H1 (cell line): ENCODE measurements around the gene WEE2. TPM values are rescaled to one million over a fixed set of nuclear protein-coding genes. Genes with fewer than 3 reads are reported as not detected.

Experiments used
- CTCF ChIA-PET: fragments of 300-600 bp; sonication (Branson Sonifier 250); formaldehyde crosslinking; loops from one replicate; lab custom pipeline; 2021; ENCODE audit not compliant: partially characterized antibody; lab: Charles Lee
- POLR2A ChIA-PET: fragments of 300-600 bp; sonication (Branson Sonifier 250); formaldehyde crosslinking; loops from one replicate; lab custom pipeline; 2021; ENCODE audit warnings: inconsistent platforms; ENCODE audit not compliant: partially characterized antibody; lab: Charles Lee
- DNase-seq, 2 experiments: peaks; one replicate each; pipeline versions ENCODE4 v3.0.0 to v3.0.0-alpha.2; 2010 to 2022; ENCODE audit warnings: low spot score in 2 of 2, low read depth in 1 of 2, mixed read lengths in 1 of 2
- FAIRE-seq: peaks from 2 replicates; lab custom pipeline; 2011; peaks lifted over from hg19 to GRCh38; lab: Jason Lieb, UNC
- H2AFZ ChIP-seq: 2 replicates; pipeline ENCODE4 v1.8.1; 2012; ENCODE audit warnings: low read length, inconsistent platforms
- H2AK5ac ChIP-seq: 2 replicates; pipeline ENCODE4 v1.6.1; 2013; ENCODE audit warnings: low read depth, low read length
- H2BK120ac ChIP-seq: replicated peaks from 2 replicates; pipeline ENCODE3; 2013; ENCODE audit warnings: low read depth, low read length, inconsistent platforms
- H2BK12ac ChIP-seq: 2 replicates; pipeline ENCODE4 v1.6.1; 2013; ENCODE audit warnings: low read depth, low read length
- H2BK15ac ChIP-seq: 2 replicates; pipeline ENCODE4 v1.6.1; 2013; ENCODE audit warnings: low read length
- H2BK20ac ChIP-seq: 2 replicates; pipeline ENCODE4 v1.6.1; 2013; ENCODE audit warnings: low read length
- H2BK5ac ChIP-seq: 2 replicates; pipeline ENCODE4 v1.6.1; 2013; ENCODE audit warnings: low read depth, low read length
- H3K14ac ChIP-seq: 2 replicates; pipeline ENCODE4 v1.6.1; 2013; ENCODE audit warnings: inconsistent platforms; ENCODE audit not compliant: insufficient read length
- H3K18ac ChIP-seq: 2 replicates; pipeline ENCODE4 v1.6.1; 2013; ENCODE audit warnings: low read length; ENCODE audit errors: extremely low read depth
- H3K23ac ChIP-seq: 2 replicates; pipeline ENCODE4 v1.6.1; 2013; ENCODE audit warnings: inconsistent platforms; ENCODE audit not compliant: insufficient read length
- H3K23me2 ChIP-seq: 2 replicates; pipeline ENCODE4 v1.6.1; 2013; ENCODE audit warnings: low read depth, low read length
- H3K27ac ChIP-seq: 2 replicates; pipeline ENCODE4 v1.6.1; 2011; ENCODE audit warnings: low read depth, low read length, inconsistent platforms
- H3K27me3 ChIP-seq, 4 experiments: replicated peaks in 1 of 4; 1 replicate in 1 of 4; 2 replicates in 3 of 4; pipeline versions ENCODE4 v1.6.1 to v1.8.1; 2011 to 2013; ENCODE audit warnings: low read length in 3 of 4, mild to moderate bottlenecking in 3 of 4, inconsistent platforms in 2 of 4, mixed read lengths in 2 of 4, moderate library complexity in 1 of 4; ENCODE audit not compliant: control insufficient read depth in 3 of 4, insufficient read depth in 3 of 4; ENCODE audit errors: extremely low read depth in 1 of 4
- H3K36me3 ChIP-seq, 4 experiments: 2 replicates each; pipeline versions ENCODE4 v1.6.1 to v1.8.1; 2011 to 2013; ENCODE audit warnings: mild to moderate bottlenecking in 4 of 4, low read length in 3 of 4, moderate library complexity in 2 of 4, control low read depth in 1 of 4, inconsistent platforms in 1 of 4; ENCODE audit not compliant: insufficient read depth in 4 of 4, control insufficient read depth in 2 of 4
- H3K4ac ChIP-seq: replicated peaks from 2 replicates; pipeline ENCODE3; 2013; ENCODE audit warnings: low read length, low read depth, mixed read lengths, inconsistent platforms; ENCODE audit not compliant: insufficient read length
- H3K4me1 ChIP-seq, 4 experiments: replicated peaks in 1 of 4; 1 replicate in 1 of 4; 2 replicates in 3 of 4; pipeline versions ENCODE4 v1.6.1 to v1.8.1; 2011 to 2013; ENCODE audit warnings: low read length in 3 of 4, inconsistent platforms in 2 of 4, mixed read lengths in 1 of 4; ENCODE audit not compliant: insufficient read depth in 4 of 4, control insufficient read depth in 3 of 4
- H3K4me2 ChIP-seq, 2 experiments: 2 replicates each; pipeline versions ENCODE4 v1.6.1 to v1.8.1; 2011 to 2013; ENCODE audit warnings: low read depth in 2 of 2, low read length in 2 of 2, control low read depth in 1 of 2, inconsistent platforms in 1 of 2, mild to moderate bottlenecking in 1 of 2; ENCODE audit not compliant: insufficient read depth in 1 of 2
- H3K4me3 ChIP-seq, 4 experiments: fragments of 200-600, 300-600 bp in 1 of 4; sonication (generic), shearing (Covaris generic), sonication (Bioruptor Twin) in 1 of 4; 2 replicates each; pipeline versions ENCODE4 v1.5.1 to v1.8.1; 2011 to 2016; ENCODE audit warnings: low read length in 4 of 4, low read depth in 3 of 4, control low read depth in 2 of 4, inconsistent platforms in 2 of 4, mild to moderate bottlenecking in 2 of 4, mixed read lengths in 1 of 4, moderate library complexity in 1 of 4; ENCODE audit not compliant: insufficient read depth in 2 of 4; ENCODE audit errors: extremely low read depth in 1 of 4
- H3K56ac ChIP-seq: replicated peaks from 2 replicates; pipeline ENCODE3; 2013; ENCODE audit warnings: low read depth, mild to moderate bottlenecking, mixed read lengths, low read length, inconsistent platforms; ENCODE audit not compliant: insufficient read length
- H3K79me1 ChIP-seq: 2 replicates; pipeline ENCODE4 v1.6.1; 2013; ENCODE audit warnings: low read depth, low read length, control low read depth
- H3K79me2 ChIP-seq, 2 experiments: 2 replicates each; pipeline versions ENCODE4 v1.6.1 to v1.8.1; 2012 to 2013; ENCODE audit warnings: low read length in 2 of 2, mild to moderate bottlenecking in 2 of 2, inconsistent platforms in 1 of 2; ENCODE audit not compliant: insufficient read depth in 2 of 2, control insufficient read depth in 1 of 2
- H3K9ac ChIP-seq, 4 experiments: replicated peaks in 1 of 4; 1 replicate in 1 of 4; 2 replicates in 3 of 4; pipeline versions ENCODE4 v1.6.1 to v1.8.1; 2011 to 2013; ENCODE audit warnings: low read depth in 3 of 4, low read length in 3 of 4, control low read depth in 2 of 4, mild to moderate bottlenecking in 2 of 4, moderate library complexity in 2 of 4, inconsistent platforms in 1 of 4; ENCODE audit errors: extremely low read depth in 1 of 4
- H3K9me3 ChIP-seq, 2 experiments: 2 replicates each; pipeline versions ENCODE4 v1.6.1 to v1.8.1; 2012 to 2013; ENCODE audit warnings: mild to moderate bottlenecking in 2 of 2, moderate library complexity in 2 of 2, control low read depth in 1 of 2, inconsistent platforms in 1 of 2, low read depth in 1 of 2, low read length in 1 of 2, mixed read lengths in 1 of 2; ENCODE audit not compliant: insufficient read depth in 2 of 2
- H4K20me1 ChIP-seq, 2 experiments: replicated peaks in 1 of 2; 2 replicates each; pipeline versions ENCODE3 to v1.8.1; 2011 to 2013; ENCODE audit warnings: inconsistent platforms in 2 of 2, low read length in 2 of 2, mild to moderate bottlenecking in 1 of 2; ENCODE audit not compliant: insufficient read depth in 2 of 2, control insufficient read depth in 1 of 2
- H4K5ac ChIP-seq: 2 replicates; pipeline ENCODE4 v1.6.1; 2013; ENCODE audit warnings: low read length, low read depth, mixed read lengths, inconsistent platforms; ENCODE audit not compliant: insufficient read length
- H4K8ac ChIP-seq: 2 replicates; pipeline ENCODE4 v1.8.0; 2013; ENCODE audit warnings: mild to moderate bottlenecking, moderate library complexity, low read length, inconsistent platforms; ENCODE audit not compliant: insufficient read depth; ENCODE audit errors: extremely low read depth
- H4K91ac ChIP-seq: replicated peaks from 2 replicates; pipeline ENCODE3; 2013; ENCODE audit warnings: low read length, mixed read lengths, inconsistent platforms; ENCODE audit not compliant: insufficient read length
- BACH1 ChIP-seq: IDR thresholded peaks from 2 replicates; pipeline ENCODE4 v1.6.1; 2012; ENCODE audit warnings: low read length, improper control_type of control experiment
- BCL11A ChIP-seq, 2 experiments: IDR thresholded peaks; one replicate each; pipeline ENCODE4 v1.6.1; 2011; ENCODE audit warnings: low read depth in 2 of 2, low read length in 2 of 2, mild to moderate bottlenecking in 2 of 2
- CEBPB ChIP-seq: IDR thresholded peaks from 2 replicates; pipeline ENCODE4 v1.6.1; 2012; ENCODE audit warnings: low read depth, low read length
- CREB1 ChIP-seq: IDR thresholded peaks from 2 replicates; pipeline ENCODE4 v1.6.1; 2012; ENCODE audit warnings: inconsistent platforms
- EP300 ChIP-seq, 2 experiments: IDR thresholded peaks; 1 replicate in 1 of 2; 2 replicates in 1 of 2; pipeline ENCODE4 v1.6.1; 2011 to 2012; ENCODE audit warnings: low read depth in 2 of 2, low read length in 2 of 2, mild to moderate bottlenecking in 2 of 2, borderline replicate concordance in 1 of 2, inconsistent platforms in 1 of 2, moderate library complexity in 1 of 2
- KDM5A ChIP-seq: fragments of 200-600 bp; IDR thresholded peaks from 2 replicates; pipeline ENCODE4 v1.7.1; 2012; ENCODE audit warnings: mild to moderate bottlenecking, low read length, inconsistent platforms, mixed read lengths
- POU5F1 ChIP-seq: IDR thresholded peaks from 2 replicates; pipeline ENCODE4 v1.6.1; 2011; ENCODE audit warnings: low read depth, mild to moderate bottlenecking, low read length, moderate library complexity
- SIX5 ChIP-seq: IDR thresholded peaks from 2 replicates; pipeline ENCODE4 v1.6.1; 2011; ENCODE audit warnings: mild to moderate bottlenecking, low read depth, low read length
- SP2 ChIP-seq: IDR thresholded peaks from 2 replicates; pipeline ENCODE4 v1.6.1; 2012; ENCODE audit warnings: mild to moderate bottlenecking, low read length, inconsistent platforms
- SRF ChIP-seq: IDR thresholded peaks from 2 replicates; pipeline ENCODE4 v1.6.1; 2011; ENCODE audit warnings: mild to moderate bottlenecking, low read depth, low read length, moderate library complexity
- TAF7 ChIP-seq: optimal IDR thresholded peaks from 2 replicates; pipeline ENCODE3; 2011; ENCODE audit warnings: low read depth, mild to moderate bottlenecking, inconsistent platforms, low read length, moderate library complexity, borderline replicate concordance
- WGBS, 2 experiments: shearing (Covaris generic) in 1 of 2; methylation state at CpG; one replicate each; pipeline versions ENCODE4 v1.1.6 to v1.1.7; 2013 to 2015; ENCODE audit warnings: low lambda C conversion rate in 2 of 2, mixed read lengths in 2 of 2, inconsistent platforms in 1 of 2, low coverage in 1 of 2, missing lambda C conversion rate in 1 of 2; ENCODE audit not compliant: insufficient replicate concordance in 2 of 2, insufficient coverage in 1 of 2, insufficient read length in 1 of 2; ENCODE audit errors: extremely low coverage in 1 of 2, missing lambda C conversion rate in 1 of 2; 5-methylcytosine and 5-hydroxymethylcytosine counted together
- polyA plus RNA-seq, 7 experiments: library from polyadenylated mRNA; depleted of rRNA in 3 of 7; stranded (reverse) in 5 of 7; unstranded in 2 of 7; fragments of >200 nt in 5 of 7; fragments of 200-250 nt in 2 of 7; gene quantifications; 1 replicate in 5 of 7; 2 replicates in 1 of 7; 4 replicates in 1 of 7; pipeline versions ENCODE4 v1.2.1 to v1.2.3, GENCODE V29; 2011 to 2013; ENCODE audit warnings: missing spikeins in 2 of 7, mixed read lengths in 2 of 7
- total RNA-seq: library from RNA; stranded (reverse); fragmentation: NEBNext Ultra II Directional; extraction: Animal tissue kit (Norgen Biotek cat#: 25700); gene quantifications from 2 replicates; pipeline ENCODE4 v1.2.1, GENCODE V29; 2021
- TF ChIP-seq, protein P1 (sequence below): IDR thresholded peaks from 2 replicates; pipeline ENCODE4 v1.6.1; 2012; ENCODE audit warnings: inconsistent platforms

The WEE2 gene
- total and polyA plus RNA-seq, 2 of the 8 experiments (the other 6 are each of a cell fraction or from before 2014, with no cell fraction given), result 0.02 TPM; not detected in 1

GRCh38 chr7:141695803-141696289 lies 12.3 kb upstream of the WEE2 start:
- H2BK15ac ChIP-seq, result no peak overlapping the region
- H3K9ac ChIP-seq, result no peak overlapping the region; a peak in 1 of 7 replicates
- no peak overlapping the region for H3K4ac ChIP-seq
- no peak overlapping the region for H3K4me3 ChIP-seq
- H3K18ac ChIP-seq, result no peak overlapping the region
- FAIRE-seq (no peak), DNase-seq (no peak)
- peaks cover 0 to 10% of the 10 kb centered on the region in 2 experiments for H4K20me1 ChIP-seq
- no peak overlapping the region for H3K56ac ChIP-seq
- H3K79me1 ChIP-seq, result peaks cover 2% of the 10 kb centered on the region; the same call in 1 of the 2 replicates
- 0 out of 2 replicates have a peak, but pooled peaks cover 2% of the 10 kb centered on the region for H3K23me2 ChIP-seq
- H4K5ac ChIP-seq, result no peak overlapping the region
- no peak overlapping the region for H3K23ac ChIP-seq
- no peaks in the 10 kb centered on the region; a peak in 1 of 8 replicates for H3K36me3 ChIP-seq
- no peak overlapping the region for H4K91ac ChIP-seq
- H2BK12ac ChIP-seq, result no peak overlapping the region
- H3K27ac ChIP-seq, result 0 out of 2 replicates have a peak overlapping the region, but pooled peaks have one; percentile 20
- no peak overlapping the region for H3K4me2 ChIP-seq
- H2AFZ ChIP-seq, result no peak overlapping the region
- H2BK120ac ChIP-seq, result no peak overlapping the region
- no peak overlapping the region for H3K14ac ChIP-seq
- H3K4me1 ChIP-seq, result peaks cover 0 to 20% (median 14%) of the 10 kb centered on the region in 4 experiments; a peak in 6 of 7 replicates
- no peak overlapping the region for H2BK20ac ChIP-seq
- TF ChIP-seq SRF (no peak), SP2 (no peak), KDM5A (no peak), POU5F1 (no peak), TAF7 (no peak), BACH1 (no peak), EP300 (IDR thresholded peaks at IDR 0.05; ENCODE audit: borderline replicate concordance in 1 of 2, low read depth in 2 of 2, low read length in 2 of 2) (no peak), SIX5 (no peak), CEBPB (no peak), CREB1 (no peak), BCL11A (IDR thresholded peaks at IDR 0.05; ENCODE audit: low read depth in 2 of 2, low read length in 2 of 2) (no peak)
- TF ChIP-seq, protein P1, sequence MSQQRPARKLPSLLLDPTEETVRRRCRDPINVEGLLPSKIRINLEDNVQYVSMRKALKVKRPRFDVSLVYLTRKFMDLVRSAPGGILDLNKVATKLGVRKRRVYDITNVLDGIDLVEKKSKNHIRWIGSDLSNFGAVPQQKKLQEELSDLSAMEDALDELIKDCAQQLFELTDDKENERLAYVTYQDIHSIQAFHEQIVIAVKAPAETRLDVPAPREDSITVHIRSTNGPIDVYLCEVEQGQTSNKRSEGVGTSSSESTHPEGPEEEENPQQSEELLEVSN, result no peak
- TF ChIP-seq, all 59 proteins: peak for 0
- no peak overlapping the region for H2AK5ac ChIP-seq
- no peaks in the 10 kb centered on the region for H3K9me3 ChIP-seq
- H3K79me2 ChIP-seq, result peaks cover 0 to 83% of the 10 kb centered on the region in 2 experiments; a peak in 2 of 4 replicates
- WGBS, 2 experiments, result 86% methylated on average over 6 of the region's 6 CpGs; no CpG with 5 or more reads in 1 of the 2 experiments
- H3K27me3 ChIP-seq, result no peaks in the 10 kb centered on the region
- no peak overlapping the region for H2BK5ac ChIP-seq
- H4K8ac ChIP-seq, result no peak overlapping the region
- ChIA-PET CTCF (interaction anchor here (0.6 to 2.3 kb wide), 6 partner anchors 8 to 44 kb away, joined by 3 to 13 read pairs (median 4); partner anchors contain the start of gene SSBP1), POLR2A (interaction anchor here (0.8 to 1.2 kb wide), 2 partner anchors 42 to 66 kb away, joined by 3 read pairs; partner anchors contain the start of gene SSBP1)
